Measurements from ENCODE around the gene CHGA. TPM values are rescaled to one million over a fixed set of nuclear protein-coding genes. Genes with fewer than 3 reads are reported as not detected.

Gene CHGA
- total and polyA plus RNA-seq, 2 of the 8 experiments (the other 6 are each of a cell fraction or from before 2014, with no cell fraction given): 17.5 to 28.2 TPM

DNA sequence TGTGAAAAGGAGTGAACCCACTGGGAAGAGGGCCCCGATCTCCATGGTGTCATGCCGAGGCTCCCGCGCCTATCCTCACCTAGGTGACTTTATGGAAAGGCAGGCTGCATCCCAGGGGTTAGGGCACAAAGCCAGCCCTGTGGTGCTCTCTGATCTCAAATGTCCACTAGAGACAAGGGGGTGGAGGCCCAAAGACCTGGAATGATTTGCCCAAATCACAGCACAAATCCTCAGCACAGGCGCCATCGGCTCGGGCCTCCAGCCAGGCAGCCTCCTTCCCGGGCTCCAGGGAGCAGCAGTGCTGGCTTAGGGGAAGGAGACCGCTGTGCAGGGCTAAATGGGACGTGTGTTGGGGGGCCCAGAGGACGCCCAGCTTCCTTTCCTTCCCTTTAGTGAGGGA lies 17.6 kb downstream of the CHGA start:
- FAIRE-seq (no peak), DNase-seq (ENCODE audit: low read depth in 1 of 2, low spot score in 2 of 2) (no peak)
- Histone ChIP-seq H3K4ac (replicated peaks; ENCODE audit: insufficient read length, low read depth, low read length) (no peak overlapping the region), H3K9me3 (ENCODE audit: insufficient read depth in 2 of 2, low read depth in 1 of 2, low read length in 1 of 2) (no peaks in the 10 kb centered on the region), H3K14ac (ENCODE audit: insufficient read length) (no peak overlapping the region), H2BK120ac (replicated peaks; ENCODE audit: low read depth, low read length) (no peak overlapping the region), H3K79me1 (ENCODE audit: low read depth, low read length) (peaks cover 3% of the 10 kb centered on the region; the same call in 1 of the 2 replicates), H2AK5ac (ENCODE audit: low read depth, low read length) (no peak overlapping the region), H3K27me3 (replicated peaks in 1 of 4; ENCODE audit: control insufficient read depth in 3 of 4, extremely low read depth in 1 of 4, insufficient read depth in 3 of 4, low read length in 3 of 4) (no peaks in the 10 kb centered on the region), H3K9ac (replicated peaks in 1 of 4; ENCODE audit: extremely low read depth in 1 of 4, low read depth in 3 of 4, low read length in 3 of 4) (no peak overlapping the region), H2BK15ac (ENCODE audit: low read length) (no peak overlapping the region), H2BK20ac (ENCODE audit: low read length) (no peak overlapping the region), H3K4me1 (replicated peaks in 1 of 4; ENCODE audit: control insufficient read depth in 3 of 4, insufficient read depth in 4 of 4, low read length in 3 of 4) (no peaks in the 10 kb centered on the region), H3K23ac (ENCODE audit: insufficient read length) (no peak overlapping the region), H4K20me1 (replicated peaks in 1 of 2; ENCODE audit: control insufficient read depth in 1 of 2, insufficient read depth in 2 of 2, low read length in 2 of 2) (peaks cover 6 to 8% of the 10 kb centered on the region in 2 experiments), H3K27ac (ENCODE audit: low read depth, low read length) (no peak overlapping the region), H3K79me2 (ENCODE audit: control insufficient read depth in 1 of 2, insufficient read depth in 2 of 2, low read length in 2 of 2) (no peaks in the 10 kb centered on the region), H3K23me2 (ENCODE audit: low read depth, low read length) (no peaks in the 10 kb centered on the region), H3K36me3 (ENCODE audit: control insufficient read depth in 2 of 4, insufficient read depth in 4 of 4, low read length in 3 of 4) (peaks cover 0 to 11% (median 0%) of the 10 kb centered on the region in 4 experiments; a peak in 1 of 8 replicates), H2BK5ac (ENCODE audit: low read depth, low read length) (no peak overlapping the region), H4K8ac (ENCODE audit: extremely low read depth, insufficient read depth, low read length) (no peak overlapping the region), H4K91ac (replicated peaks; ENCODE audit: insufficient read length, low read length) (no peak overlapping the region), H3K56ac (replicated peaks; ENCODE audit: insufficient read length, low read depth, low read length) (no peak overlapping the region), H4K5ac (ENCODE audit: insufficient read length, low read depth, low read length) (no peak overlapping the region), H3K4me3 (ENCODE audit: extremely low read depth in 1 of 4, insufficient read depth in 2 of 4, low read depth in 3 of 4, low read length in 4 of 4) (no peak overlapping the region), H3K4me2 (ENCODE audit: insufficient read depth in 1 of 2, low read depth in 2 of 2, low read length in 2 of 2) (no peak overlapping the region), H2AFZ (ENCODE audit: low read length) (no peak overlapping the region), H2BK12ac (ENCODE audit: low read depth, low read length) (no peak overlapping the region), H3K18ac (ENCODE audit: extremely low read depth, low read length) (no peak overlapping the region)
- POLR2A ChIA-PET (ENCODE audit: partially characterized antibody): no interaction called here
- CTCF ChIA-PET (ENCODE audit: partially characterized antibody): no interaction called here
- TF ChIP-seq KDM1A (IDR thresholded peaks at IDR 0.05; ENCODE audit: borderline replicate concordance, low read length) (no peak), KDM4A (IDR thresholded peaks at IDR 0.05; ENCODE audit: low read depth, low read length, severe bottlenecking) (no peak), RFX5 (IDR thresholded peaks at IDR 0.05; ENCODE audit: borderline replicate concordance, low read depth, low read length) (no peak), YY1 (IDR thresholded peaks at IDR 0.05; ENCODE audit: low read depth, low read length) (no peak), HDAC6 (IDR thresholded peaks at IDR 0.05; ENCODE audit: low read depth, low read length) (no peak), POLR2AphosphoS5 (IDR thresholded peaks at IDR 0.05; ENCODE audit: low read depth, low read length) (no peak), POLR2A (IDR thresholded peaks at IDR 0.05; ENCODE audit: control extremely low read depth in 1 of 2, low read depth in 2 of 2, low read length in 2 of 2) (no peak), CEBPB (IDR thresholded peaks at IDR 0.05; ENCODE audit: low read depth, low read length) (no peak), NANOG (IDR thresholded peaks at IDR 0.05; ENCODE audit: insufficient read depth, low read depth, low read length, poor library complexity, severe bottlenecking) (no peak), SAP30 (IDR thresholded peaks at IDR 0.05; ENCODE audit: insufficient read depth, insufficient replicate concordance, low read length) (no peak), SIRT6 (IDR thresholded peaks at IDR 0.05; ENCODE audit: low read length) (no peak), RAD21 (IDR thresholded peaks at IDR 0.05 in 1 of 2, conservative IDR thresholded peaks at IDR 0.05 in 1 of 2; ENCODE audit: low read depth in 2 of 2, low read length in 2 of 2) (no peak), TAF1 (IDR thresholded peaks at IDR 0.05; ENCODE audit: low read depth, low read length) (no peak), RBBP5 (IDR thresholded peaks at IDR 0.05; ENCODE audit: borderline replicate concordance, low read depth, low read length) (no peak), SRF (IDR thresholded peaks at IDR 0.05; ENCODE audit: low read depth, low read length) (no peak), CHD2 (IDR thresholded peaks at IDR 0.05; ENCODE audit: low read length) (no peak)
- 99% methylated on average over 9 of the region's 11 CpGs; no CpG with 5 or more reads in 1 of the 2 experiments for WGBS, 2 experiments (ENCODE audit: extremely low coverage in 1 of 2, insufficient coverage in 1 of 2, insufficient read length in 1 of 2, insufficient replicate concordance in 2 of 2, low coverage in 1 of 2, low lambda C conversion rate in 2 of 2, missing lambda C conversion rate in 1 of 2)

All from H1 (cell line).